GM19239 (cell line): Measurements from ENCODE around the gene IGF2BP3.
"Not testable (repeated sequence)": the region's sequence is repeated elsewhere in the genome, so short reads cannot be mapped to it uniquely, and the experiment has no call there.

ENCODE experiments used
- DNase-seq: peaks from one replicate; pipeline ENCODE4 v3.0.0; 2011; ENCODE audit warnings: low spot score; ENCODE audit not compliant: insufficient read length
- FAIRE-seq: peaks from 2 replicates; lab custom pipeline; 2011; peaks lifted over from hg19 to GRCh38; lab: Jason Lieb, UNC

Gene IGF2BP3

DNA sequence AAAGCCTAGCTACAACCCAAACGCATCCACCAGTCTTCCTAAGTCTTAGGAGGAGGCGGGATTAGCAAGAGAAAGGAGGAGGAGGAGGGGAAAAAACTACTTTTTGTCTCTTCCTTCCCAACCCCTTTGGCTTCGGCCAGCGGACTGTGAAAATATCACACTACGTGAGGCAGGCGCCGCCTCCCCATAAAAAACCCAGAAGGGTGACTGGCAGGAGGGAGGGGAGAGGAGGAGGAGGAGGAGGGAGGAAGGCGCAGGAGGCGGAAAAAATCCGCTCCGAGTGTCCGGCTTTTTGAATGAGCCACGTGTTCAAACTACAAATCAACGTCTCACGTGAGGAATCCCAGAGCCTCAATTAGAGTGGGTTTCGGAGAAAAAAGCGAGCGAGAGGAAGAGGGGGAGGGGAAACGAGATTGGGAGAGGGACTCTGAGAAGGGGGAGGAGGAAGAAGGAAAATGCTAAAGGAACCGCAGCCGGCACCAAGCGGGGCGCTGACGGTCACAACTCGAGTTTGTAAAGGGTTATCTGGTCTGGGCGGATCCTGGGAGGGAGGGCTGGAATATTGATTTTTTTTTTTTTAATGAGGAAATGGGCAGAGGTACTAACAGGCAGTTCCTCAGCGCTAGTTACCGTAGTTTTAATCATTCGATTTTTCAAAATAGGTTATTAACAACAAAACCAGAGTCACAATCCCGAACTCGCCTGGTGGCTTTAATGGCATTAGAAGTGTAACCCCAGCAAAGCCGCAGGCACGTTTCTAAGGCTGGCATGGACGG lies at the start of gene IGF2BP3:
IGF2BP3 (minus strand) TSS at position 162 of the 776 bp plus-strand sequence. CDS start 381 bp downstream, outside the sequence.
- DNase-seq: peak; percentile 42
- peak; percentile 94 for FAIRE-seq

GRCh38 chr7:23514755-23515154 lies 44.5 kb upstream of the IGF2BP3 start:
- DNase-seq: no peak
- no peak for FAIRE-seq

DNA sequence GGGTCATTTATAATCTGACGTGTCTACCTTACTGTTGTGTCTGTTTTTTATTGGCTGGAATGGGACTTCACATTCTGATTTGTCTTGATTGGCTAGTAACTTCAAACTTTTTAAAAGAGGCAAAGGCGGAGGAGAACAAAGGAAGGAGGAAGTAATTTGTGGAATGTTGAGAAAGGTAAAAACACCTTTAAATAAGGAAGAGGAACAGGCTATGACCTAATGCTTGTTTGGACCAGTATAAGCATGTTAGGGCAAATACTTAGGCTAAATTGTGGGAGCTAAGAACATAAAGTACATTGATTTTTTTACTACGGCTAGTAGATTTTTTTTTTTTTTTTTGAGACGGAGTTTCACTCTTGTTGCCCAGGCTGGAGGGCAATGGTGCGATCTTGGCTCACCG lies 43.5 kb upstream of the IGF2BP3 start:
- not testable (repeated sequence) for DNase-seq, FAIRE-seq

DNA sequence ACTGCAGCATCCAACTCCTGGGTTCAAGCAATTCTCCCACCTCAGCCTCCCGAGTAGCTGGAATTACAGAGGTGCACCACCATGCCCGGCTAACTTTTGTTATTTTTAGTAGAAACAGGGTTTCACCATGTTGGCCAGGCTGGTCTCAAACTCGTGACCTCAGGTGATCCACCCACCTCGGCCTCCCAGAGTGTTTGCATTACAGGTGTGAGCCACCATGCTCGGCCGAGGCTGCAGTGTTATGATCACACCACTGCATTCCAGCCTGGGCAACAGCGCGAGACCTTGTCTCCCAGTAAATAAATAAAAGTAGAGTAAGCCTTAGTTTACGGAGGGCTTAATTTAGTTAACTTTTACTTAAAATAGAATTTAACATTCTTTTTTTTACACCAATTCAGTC lies 23.7 kb upstream of the IGF2BP3 start:
- DNase-seq (no peak), FAIRE-seq (no peak)

GRCh38 chr7:23491502-23491901 lies 21.2 kb upstream of the IGF2BP3 start:
- DNase-seq (no peak), FAIRE-seq (no peak)

- FAIRE-seq: no peak
- no peak for DNase-seq
Observed at GRCh38 chr7:23490357-23491135, 20.3 kb upstream of the IGF2BP3 start.

DNA sequence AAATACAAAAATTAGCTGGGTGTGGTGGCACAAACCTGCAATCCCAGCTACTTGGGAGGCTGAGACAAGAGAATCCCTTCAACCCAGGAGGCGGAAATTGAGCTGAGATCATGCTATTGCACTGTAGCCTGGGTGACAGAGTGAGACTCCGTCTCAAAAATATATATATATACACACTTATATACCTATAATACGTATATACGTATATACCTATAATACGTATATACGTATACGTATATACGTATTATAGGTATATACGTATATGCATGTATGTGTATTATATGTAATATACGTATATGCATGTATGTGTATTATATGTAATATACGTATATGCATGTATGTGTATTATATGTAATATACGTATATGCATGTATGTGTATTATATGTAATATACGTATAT lies 18.4 kb upstream of the IGF2BP3 start:
- FAIRE-seq, DNase-seq: not testable (repeated sequence)

- DNase-seq (no peak), FAIRE-seq (no peak)
Observed at GRCh38 chr7:23487670-23488069, 17.4 kb upstream of the IGF2BP3 start.

GRCh38 chr7:23486002-23486773 lies 15.9 kb upstream of the IGF2BP3 start:
- FAIRE-seq: no peak

GRCh38 chr7:23482686-23483085 lies 12.4 kb upstream of the IGF2BP3 start:
- no peak for FAIRE-seq
- DNase-seq: no peak

More at GRCh38 chr7:23486002-23486773, 15.9 kb upstream of the IGF2BP3 start:
- no peak for DNase-seq

DNA sequence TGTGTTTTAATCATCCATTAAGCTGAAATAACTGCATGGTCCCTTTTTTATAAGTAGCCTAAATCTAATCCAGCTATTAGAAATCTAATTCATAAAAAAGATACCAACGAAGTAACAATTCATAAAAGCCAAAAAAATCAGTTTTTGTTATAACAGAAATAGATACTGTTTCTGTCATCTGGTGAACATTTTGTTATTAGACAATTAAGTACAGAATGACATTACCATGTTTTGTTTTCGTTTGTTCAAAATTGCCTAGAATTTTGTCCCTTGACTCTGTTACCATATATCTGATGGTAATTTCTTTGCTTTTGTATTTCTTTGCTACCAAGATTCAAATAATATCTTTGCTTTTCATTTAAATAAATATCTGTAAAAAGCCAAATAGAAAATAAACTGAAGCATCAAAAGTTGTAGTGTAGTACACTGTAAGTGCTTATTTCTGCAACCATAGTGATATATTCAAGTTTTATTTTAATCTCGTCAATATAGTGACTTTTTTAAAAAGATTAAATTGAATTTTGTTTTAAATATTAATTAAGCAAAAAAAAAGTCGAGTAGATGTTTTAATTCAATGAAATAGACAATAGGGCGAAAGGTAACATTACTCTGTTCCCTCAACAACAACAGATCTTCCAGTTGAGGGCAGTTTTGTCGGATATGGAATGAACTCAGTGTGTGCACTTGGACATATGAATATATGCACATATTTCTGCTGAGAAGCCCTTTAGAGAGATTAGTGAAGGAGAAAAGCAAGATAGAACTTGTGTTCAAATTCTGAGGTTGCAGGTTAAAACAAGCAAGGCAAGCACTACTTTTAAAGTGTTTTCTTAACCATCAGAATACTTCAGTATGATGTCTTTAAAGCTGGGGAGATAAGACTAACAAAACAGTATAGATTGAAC lies 7.9 kb upstream of the IGF2BP3 start:
- DNase-seq: no peak
- no peak for FAIRE-seq

GRCh38 chr7:23477157-23477499 lies 6.8 kb upstream of the IGF2BP3 start:
- no peak for FAIRE-seq
- DNase-seq: no peak

- FAIRE-seq: no peak
- no peak for DNase-seq
Observed at GRCh38 chr7:23476286-23477156, 6.2 kb upstream of the IGF2BP3 start.

GRCh38 chr7:23475576-23475839 lies 5.2 kb upstream of the IGF2BP3 start:
- DNase-seq (no peak), FAIRE-seq (no peak)

- DNase-seq: no peak
- peak; percentile 47 for FAIRE-seq
Observed at GRCh38 chr7:23474829-23475575, 4.7 kb upstream of the IGF2BP3 start.

DNA sequence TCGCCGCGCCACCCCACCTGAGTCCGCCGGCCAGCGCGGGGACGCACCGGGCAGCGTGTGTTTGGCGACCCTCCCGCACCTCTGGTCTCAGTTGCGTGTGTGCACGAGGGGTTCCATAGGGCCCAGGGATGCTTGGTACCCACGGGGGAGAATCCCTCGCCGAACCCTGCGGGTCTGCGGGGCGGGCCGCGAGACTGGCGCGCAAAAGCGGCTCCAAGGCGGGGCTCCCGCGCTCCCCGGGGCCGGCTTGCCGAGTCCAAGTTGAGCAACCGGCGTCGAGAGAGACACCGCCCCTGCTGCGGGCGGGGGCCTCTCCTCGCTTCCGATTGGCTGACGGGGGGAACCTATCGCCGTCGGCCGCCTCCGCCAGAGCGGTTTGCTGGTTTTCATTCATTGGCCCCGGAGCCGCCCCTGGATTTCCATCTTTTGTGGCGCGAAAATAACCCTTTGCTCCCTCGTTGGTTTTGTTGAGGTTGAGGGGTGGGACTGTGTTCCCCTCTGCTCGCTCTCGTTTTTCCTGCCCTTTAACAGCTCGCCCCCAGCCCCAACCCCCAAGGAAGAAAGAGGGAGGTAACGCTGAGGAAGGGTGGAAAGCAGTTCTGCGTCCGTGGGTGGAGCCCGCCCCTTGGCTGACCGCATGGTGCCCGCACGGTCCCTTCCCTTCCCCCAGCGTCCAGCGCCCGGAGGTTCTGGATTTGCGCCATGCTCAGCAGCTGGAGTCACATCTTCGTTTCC lies 4.0 kb upstream of the IGF2BP3 start:
- DNase-seq: peak; percentile 77
- FAIRE-seq: peak; percentile 96

- FAIRE-seq (no peak), DNase-seq (no peak)
Observed at GRCh38 chr7:23473844-23474093, 3.5 kb upstream of the IGF2BP3 start.
